Bone marrow (tissue), 2 donors: ENCODE results near the gene CCDC169.
"Not testable (repeated sequence)": the region's sequence is repeated elsewhere in the genome, so short reads cannot be mapped to it uniquely, and the experiment has no call there.

Source experiments
- DNase-seq, 2 donors: peaks; one replicate each; lab custom pipeline; 2025; lab: John Stamatoyannopoulos, UW

CCDC169 gene

DNA sequence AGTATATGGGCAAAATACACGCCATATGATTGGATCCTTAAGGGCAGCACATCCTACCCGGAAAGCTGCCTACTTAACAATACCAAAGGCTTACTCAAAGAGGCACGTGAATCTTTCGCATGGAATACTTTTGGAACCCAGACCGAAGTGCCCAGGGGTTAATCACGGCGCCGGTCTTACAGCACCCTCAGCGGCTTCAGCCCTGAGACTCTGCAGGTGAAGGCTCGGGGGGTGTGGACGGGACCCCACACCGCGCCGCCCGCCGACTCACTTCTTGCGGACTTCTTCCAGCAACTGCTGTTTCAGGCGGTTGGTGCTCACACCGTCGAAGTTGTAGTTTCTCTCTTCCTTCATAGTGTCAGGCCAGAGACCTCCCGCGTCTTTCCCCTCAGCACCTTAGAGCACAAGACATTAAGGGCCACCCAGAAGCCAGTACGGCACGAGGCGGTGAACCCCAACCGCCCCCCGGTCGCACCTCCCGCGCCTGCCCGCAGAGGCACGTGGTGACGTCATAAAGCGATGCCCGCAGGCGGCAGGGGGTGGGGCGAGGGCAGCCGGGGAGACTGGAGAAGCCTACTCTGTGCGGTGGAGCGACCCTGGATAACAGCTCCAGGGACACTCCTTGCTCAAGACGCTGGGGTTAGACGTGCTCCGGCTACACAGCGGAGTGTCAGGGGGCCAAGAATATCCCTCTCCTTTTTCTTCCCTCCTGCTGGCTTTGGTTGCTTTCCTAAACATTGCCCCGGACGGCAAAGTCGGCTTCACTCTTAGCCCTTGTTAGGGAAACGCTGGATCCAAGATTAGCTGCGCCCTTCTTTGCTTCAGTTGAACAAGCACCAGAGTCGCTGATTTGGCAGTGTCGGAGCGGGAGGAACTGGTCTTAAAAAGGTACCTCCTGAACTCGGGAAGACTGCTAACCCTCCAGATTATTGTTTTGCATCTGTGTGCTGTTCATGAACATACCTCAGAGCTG is at the start of gene CCDC169:
CCDC169 (minus strand) TSS at position 449 of the 973 bp plus-strand sequence; CDS start at position 354, 95 bp downstream.
- peak; percentile 30 to 63 for DNase-seq

DNA sequence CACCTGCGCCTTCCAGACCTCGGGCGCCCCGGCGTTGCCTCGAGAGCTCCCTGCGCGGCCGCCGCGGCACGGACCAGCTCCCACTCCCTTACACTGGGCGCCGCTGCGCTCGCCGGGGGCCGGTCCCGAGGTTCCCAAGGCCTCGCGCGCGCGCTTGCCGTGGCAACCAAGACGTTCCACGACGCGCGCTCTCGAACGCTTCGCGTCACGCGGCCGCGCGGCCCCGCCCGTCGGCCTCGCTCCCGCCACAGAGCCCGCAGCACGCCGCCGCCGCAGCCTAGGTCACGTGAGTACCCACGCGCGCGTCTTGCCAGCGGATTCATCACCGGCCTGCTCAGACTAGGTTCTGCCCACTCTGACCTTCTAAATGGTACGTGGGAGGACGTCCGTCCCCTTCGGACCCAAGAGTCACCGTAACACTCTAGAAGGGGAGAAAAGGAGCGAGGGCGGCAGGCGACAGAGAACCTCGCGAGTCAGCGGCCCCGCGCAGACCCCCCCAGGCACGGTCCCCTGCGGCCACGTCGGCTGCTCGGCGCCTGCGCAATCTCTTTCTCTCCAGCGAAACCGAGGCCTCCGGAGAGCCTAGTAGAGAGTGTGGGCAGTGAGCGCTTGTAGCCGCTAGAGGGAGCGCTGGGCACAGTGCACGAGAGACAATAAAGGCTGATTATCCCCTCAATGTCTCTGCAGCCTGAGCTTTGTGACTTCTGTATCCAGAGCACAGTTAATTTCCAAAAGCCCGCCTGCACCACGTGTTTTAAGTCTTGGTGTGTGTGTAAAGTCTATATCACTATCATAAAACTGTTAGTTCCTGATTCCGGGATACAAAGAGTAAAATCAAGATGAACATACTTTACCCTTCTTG is 48.8 kb upstream of the CCDC169 start, which contains the start of gene SPART:
SPART (minus strand) TSS at position 173 of the 862 bp plus-strand sequence. CDS start 10,564 bp downstream, outside the sequence.
- peak; percentile 85 to 92 for DNase-seq

DNA sequence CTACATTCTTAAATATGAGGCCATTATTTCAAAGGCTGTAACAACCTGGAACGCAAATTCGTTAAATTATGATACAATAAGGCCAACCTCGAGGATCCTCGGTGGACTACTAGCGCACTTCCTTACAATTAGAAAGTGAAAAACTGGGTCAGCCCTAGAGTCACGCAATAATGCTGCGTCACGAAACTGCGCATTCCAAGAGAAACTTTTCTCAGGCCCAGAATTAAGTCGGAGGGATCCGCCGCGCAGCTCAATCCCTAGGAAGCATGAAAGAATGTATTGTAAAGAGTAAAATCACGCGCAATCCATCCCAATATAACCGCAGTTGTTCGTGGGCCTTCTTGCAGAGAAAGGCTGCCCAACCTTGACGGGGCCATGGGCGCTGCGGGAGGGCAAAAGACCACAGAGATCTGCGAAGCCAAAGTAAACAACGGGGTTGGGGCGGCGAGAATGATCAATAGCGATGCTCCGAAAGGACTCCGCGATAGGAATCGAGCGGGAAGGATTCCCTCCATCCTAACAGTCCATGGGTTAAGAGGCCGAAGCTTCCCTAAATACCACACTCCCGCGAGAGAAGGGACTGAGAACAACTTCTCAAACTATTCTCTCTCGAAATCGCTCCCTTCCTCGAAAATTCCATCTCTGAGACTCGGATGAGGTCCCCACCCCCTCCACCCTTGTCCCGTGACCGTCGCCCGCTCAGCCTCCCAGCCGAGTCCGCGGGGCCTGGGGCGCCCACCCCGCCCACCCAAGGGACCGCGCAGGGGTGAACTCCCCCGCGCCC is 48.0 kb upstream of the CCDC169 start:
- peak; percentile 61 to 64 for DNase-seq

DNA sequence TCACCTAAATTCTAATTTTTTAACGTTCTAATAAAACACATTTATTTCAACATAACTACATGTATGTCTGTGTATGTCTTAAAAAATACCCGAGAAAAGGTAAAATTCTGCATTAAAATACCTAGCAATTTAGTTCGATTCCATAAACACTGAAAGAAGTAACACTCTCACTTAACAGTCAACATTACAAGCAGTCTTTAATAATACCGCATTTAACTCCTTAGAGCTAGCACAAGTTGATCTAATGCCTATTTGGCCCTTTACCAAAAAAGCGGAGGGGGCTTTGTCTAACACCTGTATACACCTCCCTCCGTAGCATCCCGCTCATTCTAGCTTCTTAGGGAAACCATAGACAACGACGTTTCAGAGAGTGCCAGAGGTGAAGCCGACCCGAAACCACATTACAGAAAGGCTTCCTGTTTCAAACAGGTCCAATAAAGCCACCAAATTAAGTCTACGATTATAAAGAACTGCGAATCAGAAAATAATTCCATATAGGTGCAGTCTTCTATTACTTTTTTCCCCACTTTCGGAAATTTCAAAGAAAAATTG is 47.3 kb upstream of the CCDC169 start:
- no peak for DNase-seq

DNA sequence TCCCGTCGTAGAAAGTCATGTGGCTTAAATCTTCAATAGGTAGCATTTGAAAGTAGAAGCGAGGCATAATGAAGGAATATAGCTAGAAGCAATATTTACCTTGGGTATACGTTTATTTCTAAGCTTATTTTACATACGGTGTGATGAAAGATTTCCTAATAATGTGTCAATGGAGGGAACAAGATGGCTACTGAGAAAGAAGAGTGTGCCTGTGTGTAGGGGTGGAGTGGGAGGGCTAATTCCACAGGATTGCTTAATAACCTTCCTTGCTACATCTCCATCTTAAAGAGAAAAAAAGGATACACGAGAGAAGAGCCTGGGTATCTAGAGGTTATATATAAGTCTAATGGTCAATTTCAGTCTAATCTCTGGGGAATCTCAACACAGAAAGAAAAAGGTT is 46.6 kb upstream of the CCDC169 start:
- DNase-seq = no peak

DNA sequence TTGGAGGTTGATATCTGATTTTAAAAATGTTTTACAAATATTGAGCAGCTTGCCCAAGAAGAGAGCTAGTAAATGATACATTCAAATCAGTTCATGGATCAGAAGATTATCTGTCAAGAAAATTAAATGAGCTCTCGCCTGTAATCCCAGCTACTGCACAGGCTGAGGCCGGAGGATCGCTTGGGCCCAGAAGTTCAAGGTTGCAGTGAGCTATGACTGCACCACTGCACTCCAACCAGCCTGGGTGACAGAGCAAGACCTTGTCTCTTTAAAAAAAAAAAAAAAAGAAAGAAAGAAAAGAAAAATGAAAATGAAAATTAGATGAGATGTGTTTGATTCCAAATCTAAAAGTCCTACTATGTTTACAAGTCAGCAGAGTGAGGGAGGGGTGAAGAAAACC is 46.2 kb upstream of the CCDC169 start:
- DNase-seq = no peak

DNA sequence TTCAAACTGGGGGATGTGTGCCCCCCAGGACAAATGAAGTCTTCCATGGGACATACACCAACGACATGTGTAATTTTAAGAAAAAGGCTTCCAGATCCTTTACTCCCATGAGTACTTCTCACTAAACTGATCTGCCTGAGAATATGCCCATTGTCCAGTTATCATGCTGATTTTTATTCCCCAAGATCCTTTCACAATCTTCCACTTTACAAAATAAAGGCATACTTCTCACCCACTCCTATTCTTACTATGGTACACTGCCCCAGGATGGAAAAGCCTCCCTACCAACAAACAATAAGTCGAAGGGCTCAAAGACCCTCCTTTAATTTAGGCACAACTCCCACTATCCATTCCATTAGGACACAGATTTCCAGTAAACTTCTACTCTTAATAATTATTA is 45.1 kb upstream of the CCDC169 start:
- no peak for DNase-seq

DNA sequence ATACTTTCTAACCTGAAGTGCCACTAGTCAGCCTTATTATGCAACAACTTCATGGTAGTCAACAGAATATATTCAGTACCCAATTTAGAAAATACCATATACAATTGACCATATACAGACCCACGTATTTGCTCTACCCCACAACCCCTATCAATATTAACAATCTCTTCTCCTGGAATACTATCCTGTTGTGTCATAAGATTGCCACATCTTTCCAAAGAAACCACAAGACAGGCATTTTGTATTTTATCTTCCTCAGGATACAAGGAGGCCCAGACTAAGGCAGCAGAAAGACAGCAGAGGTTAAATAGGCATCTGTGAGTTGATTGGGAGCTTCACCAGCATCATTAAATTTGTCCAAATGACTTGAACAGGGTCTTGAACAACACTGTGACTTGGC is 44.1 kb upstream of the CCDC169 start:
- DNase-seq = no peak

DNA sequence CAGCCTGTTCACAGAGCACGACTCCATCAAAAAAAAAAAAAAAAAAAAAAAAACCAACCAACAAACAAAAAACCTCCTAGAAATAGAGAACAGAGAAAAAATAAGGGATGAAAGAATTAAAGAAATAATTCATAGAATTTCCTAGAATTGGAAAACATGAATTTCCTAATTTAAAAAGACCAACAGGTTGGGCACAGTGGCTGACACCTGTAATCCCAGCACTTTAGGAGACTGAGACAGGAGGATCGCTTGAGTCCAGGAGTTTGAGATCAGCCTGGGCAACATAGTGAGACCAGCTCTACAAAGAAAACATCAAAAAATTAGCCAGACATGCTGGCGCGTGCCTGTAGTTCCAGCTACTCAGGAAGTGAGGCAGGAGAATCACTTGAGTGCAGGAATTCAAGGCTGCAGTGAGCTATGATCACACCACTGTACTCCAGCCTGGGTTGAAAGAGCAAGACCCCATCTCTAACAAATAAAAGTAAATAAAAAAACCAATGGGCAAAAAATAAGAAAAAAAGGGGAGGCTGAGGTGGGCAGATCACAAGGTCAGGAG is 42.1 kb upstream of the CCDC169 start:
- no peak for DNase-seq

DNA sequence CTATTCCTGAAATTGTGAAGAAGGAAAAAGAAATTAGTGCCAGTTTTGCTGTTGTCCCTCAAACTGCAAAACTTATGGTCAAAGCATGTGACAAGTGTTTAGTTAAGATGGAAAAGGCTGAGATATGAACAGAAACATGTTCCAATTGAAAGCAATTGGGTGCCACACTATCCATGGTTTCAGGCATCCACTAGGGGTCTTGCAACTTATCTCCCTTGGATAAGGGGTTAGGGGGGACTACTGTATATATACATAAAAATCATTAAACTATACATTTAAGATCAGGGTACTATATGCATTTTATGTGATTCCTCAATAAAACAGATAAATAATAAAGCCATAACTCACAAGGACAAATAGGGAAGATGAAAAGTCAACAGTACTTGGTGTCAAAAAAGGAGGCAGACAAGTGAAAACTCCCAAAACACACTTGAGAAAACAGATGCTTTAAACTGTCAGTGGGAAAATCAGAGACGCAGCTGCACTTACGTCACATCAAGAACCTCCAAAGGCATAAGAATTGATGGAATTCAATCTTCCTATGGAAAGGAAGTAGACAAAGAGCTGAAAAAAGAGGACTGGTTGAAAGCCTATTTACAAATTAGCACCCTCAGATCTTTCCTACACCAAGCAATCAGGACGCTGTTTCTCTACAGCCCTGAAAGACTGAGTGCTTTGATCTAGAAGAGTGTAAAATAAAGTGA is 40.5 kb upstream of the CCDC169 start:
- DNase-seq = no peak

DNA sequence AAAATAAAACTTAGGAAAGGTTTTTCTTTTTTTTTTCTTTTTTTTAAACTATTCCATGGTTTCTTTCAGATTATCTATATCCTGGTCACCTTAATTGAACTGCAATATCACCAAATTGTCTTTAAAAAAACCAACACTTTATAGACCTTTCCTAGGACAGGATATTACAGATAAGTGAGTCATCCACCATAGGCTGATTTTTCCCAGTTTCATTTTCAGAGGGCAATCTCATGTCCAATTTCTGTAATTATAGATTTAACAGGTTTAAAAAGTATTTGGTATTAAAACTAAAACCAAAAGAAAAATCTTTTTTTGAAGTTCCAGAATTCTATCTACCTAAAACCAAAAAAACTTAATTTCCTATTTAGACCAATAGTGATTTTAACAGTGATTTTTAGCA is 35.4 kb upstream of the CCDC169 start:
- no peak for DNase-seq

DNA sequence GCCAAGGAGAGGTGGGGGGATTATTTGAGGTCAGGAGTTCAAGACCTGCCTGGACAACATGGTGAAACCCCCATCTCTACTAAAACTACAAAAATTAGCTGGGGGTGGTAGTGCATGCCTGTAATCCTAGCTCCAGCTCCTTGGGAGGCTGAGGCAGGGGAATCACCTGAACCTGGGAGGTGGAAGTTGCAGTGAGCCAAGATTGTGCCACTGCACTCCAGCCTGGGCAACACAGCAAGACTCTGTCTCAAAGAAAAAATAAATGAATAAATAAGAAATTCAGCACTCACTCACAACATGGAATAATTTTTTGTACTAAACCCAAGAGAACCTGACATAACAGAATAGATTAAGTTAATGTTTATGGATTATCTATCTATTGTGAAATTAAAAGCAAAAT is 34.6 kb upstream of the CCDC169 start:
- not testable (repeated sequence) for DNase-seq

DNA sequence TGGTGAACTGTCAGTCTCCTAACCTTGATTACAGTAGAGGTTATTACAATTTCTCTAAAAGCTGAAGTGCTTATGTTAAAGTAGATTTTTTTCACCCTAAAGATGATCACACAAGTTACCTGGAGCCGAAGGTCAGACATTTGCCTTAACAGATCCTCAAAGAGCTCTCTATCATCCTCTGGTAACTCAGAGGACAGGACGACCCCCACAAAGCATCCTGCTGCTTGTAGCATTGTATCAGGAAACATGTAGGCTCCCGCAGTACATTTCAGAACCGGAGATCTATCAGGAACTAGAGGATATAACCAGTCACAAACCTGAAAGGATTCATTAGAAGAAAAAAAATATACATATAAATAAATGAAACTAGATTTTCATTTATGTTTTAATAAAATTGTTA is 33.7 kb upstream of the CCDC169 start:
- DNase-seq = no peak

DNA sequence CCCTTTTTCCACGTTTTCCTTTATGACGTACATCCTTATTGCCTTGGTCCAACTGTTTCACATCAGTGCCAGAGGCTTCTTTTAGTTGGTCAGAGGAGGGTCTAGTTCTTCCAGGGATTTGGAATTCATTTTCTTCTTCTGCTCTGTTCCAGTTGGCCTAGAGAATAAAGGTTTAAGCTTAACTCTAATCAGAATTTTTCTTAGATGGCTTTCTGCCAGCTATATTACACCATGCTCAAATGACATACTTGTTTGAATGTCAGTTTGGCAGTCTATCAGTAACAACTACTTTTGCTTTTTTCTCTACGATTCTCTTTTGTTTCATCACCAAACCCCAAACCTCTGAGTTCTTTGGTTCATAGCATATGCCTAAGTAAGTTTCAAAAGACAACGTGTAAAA is 31.7 kb upstream of the CCDC169 start:
- no peak for DNase-seq

DNA sequence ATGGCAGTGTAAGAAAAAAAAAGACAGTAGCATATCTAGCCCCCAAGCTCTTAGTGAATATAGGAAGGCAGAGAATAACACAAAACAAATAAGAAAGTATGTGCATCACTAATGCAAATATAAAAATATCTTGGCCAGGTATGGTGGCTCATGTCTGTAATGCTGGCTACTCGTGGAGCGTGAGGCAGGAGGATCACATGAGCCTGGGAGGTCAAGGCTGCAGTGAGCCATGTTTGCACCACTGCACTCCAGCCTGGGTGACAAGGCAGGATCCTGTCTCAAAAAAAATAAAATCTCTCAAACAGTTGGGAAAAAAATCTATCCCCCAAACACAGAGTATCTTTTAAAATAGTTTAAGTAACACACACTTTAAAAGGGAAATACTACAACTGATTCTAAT is 31.2 kb upstream of the CCDC169 start:
- DNase-seq = no peak

DNA sequence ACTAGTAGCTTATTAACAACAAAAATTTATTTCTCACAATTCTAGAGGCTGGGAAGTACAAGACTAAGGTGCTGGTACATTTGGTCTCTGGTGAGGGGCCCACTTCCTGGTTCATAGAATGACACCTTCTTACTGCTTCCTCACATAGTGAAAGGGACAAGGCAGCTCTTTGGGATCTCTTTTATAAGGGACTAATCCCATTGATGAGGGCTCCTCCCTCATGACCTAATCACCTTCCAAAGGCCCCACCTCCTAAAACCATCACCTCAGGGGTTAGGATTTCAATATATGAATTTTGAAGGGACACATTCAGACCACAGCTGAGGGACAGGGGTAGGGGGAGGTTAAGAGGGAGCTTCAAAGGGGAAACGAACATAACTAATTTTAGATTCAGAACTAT is 28.3 kb upstream of the CCDC169 start:
- no peak for DNase-seq

DNA sequence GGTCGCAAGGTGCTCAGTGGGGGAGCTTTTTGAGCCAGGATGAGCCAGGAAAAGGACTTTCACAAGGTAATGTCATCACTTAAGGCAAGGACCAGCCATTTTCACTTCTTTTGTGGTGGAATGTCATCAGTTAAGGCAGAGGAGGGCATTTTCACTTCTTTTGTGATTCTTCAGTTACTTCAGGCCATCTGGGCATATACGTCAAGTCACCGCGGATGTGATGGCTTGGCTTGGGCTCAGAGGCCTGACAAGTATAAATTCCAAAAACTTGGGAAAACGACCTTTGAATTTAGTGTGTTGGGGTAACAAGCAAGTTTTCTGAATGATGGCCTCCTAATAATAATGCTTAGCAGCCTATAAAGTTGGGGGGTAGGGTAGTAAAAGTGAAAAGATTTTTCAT is 27.3 kb upstream of the CCDC169 start:
- not testable (repeated sequence) for DNase-seq

DNA sequence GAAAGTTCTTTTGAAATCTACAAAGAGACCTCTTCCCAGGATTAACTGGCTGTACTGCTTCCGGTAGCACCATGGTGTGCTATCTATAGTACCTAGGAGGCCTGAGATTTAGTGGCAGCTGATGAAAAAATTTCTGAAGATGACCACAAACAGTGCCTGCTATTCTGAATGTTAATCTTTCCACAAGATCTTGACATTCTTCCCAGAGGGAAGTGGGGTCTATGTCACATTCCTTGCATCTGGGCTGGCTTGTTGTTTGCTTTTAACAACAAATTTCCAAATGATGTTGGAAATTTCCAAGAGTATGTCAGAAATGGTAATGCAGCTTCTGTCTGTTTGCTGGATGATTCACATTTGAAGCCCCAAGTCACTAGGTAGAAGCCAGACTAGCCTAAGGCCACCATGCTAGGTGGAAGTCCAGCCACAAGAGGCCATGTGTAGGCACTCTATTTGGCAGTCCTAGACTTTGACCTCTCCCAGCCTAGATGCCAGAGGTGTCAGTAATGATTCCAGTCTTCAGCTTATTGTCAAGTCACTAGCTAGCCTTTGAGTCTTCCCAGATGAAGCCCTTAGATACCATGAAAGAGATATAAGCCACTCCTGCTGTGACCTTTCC is 26.4 kb upstream of the CCDC169 start:
- DNase-seq = no peak

DNA sequence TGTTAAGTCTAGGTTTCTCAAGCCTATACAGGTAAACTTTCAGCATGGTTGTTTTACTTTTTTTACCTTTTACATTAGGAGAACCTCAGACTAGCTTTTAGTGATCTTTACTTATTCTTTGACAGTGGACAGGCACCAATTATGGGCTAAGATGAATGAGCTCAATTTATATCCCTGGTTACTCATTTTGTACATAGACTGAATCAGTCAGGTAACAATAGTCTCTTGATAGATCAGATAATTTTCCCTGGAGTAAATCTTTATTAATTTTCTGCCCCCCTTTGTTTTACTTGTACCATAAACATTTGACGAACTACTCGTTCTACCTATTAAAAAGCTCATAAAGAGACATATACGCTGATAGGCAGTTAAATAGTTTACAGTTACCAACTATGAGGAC is 25.8 kb upstream of the CCDC169 start:
- no peak for DNase-seq

DNA sequence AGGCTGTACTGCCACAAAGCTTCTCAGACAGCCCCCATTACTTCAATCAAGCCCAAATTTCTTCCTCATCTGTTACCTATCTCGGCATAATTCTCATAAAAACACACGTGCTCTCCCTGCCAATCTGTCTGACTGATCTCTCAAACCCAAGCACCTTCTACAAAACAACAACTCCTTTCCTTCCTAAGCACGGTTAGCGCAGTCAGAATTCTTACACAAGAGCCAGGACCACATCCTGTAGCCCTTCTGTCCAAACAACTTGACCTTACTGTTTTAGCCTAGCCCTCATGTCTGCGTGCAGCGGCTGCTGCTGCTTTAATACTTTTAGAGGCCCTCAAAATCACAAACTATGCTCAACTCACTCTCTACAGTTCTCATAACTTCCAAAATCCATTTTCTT is 22.2 kb upstream of the CCDC169 start:
- not testable (repeated sequence) for DNase-seq
